GM23338 (cell line): ENCODE measurements around the gene SHISA6. TPM values are rescaled to one million over a fixed set of nuclear protein-coding genes. Genes with fewer than 3 reads are reported as not detected.

Source experiments
- ATAC-seq: fragments of 200-7000 bp; cut with Tn5 transposase; 3 replicates; pipeline ENCODE4 v1.9.1; 2020
- DNase-seq: peaks from one replicate; pipeline ENCODE4 v3.0.0-alpha.2; 2015; ENCODE audit warnings: low spot score
- H2AFZ ChIP-seq: fragments of 200-600 bp; sonication (generic); 2 replicates; pipeline ENCODE4 v1.8.0; 2016; ENCODE audit warnings: antibody characterized with exemption, mild to moderate bottlenecking, moderate library complexity
- H3F3A ChIP-seq: fragments of 200-600 bp; sonication (generic); replicated peaks from 2 replicates; pipeline ENCODE4 v1.8.0; 2017; ENCODE audit warnings: antibody characterized with exemption, mixed run types, low read depth
- H3K27ac ChIP-seq: fragments of 200-600 bp; sonication (generic); 2 replicates; pipeline ENCODE4 v1.6.1; 2016; ENCODE audit warnings: low read depth
- H3K27me3 ChIP-seq: fragments of 200-600 bp; sonication (generic); 2 replicates; pipeline ENCODE4 v1.8.0; 2016; ENCODE audit warnings: mild to moderate bottlenecking, mixed run types, moderate library complexity; ENCODE audit not compliant: insufficient read depth
- H3K36me3 ChIP-seq: fragments of 200-600 bp; sonication (generic); 2 replicates; pipeline ENCODE4 v1.8.0; 2016; ENCODE audit warnings: mild to moderate bottlenecking; ENCODE audit not compliant: insufficient read depth
- H3K4me1 ChIP-seq: fragments of 200-600 bp; sonication (generic); 2 replicates; pipeline ENCODE4 v1.8.0; 2016; ENCODE audit warnings: mild to moderate bottlenecking, moderate library complexity; ENCODE audit not compliant: insufficient read depth
- H3K4me2 ChIP-seq: fragments of 200-600 bp; sonication (generic); 2 replicates; pipeline ENCODE4 v1.7.1; 2017; ENCODE audit warnings: mixed run types
- H3K4me3 ChIP-seq: fragments of 200-600 bp; sonication (generic); 2 replicates; pipeline ENCODE4 v1.6.1; 2016; ENCODE audit warnings: mixed run types
- H3K79me2 ChIP-seq: fragments of 200-600 bp; sonication (generic); replicated peaks from 2 replicates; pipeline ENCODE4 v1.8.0; 2017; ENCODE audit warnings: mild to moderate bottlenecking; ENCODE audit not compliant: insufficient read depth
- H3K9me2 ChIP-seq: fragments of 200-600 bp; sonication (generic); 2 replicates; pipeline ENCODE4 v1.8.0; 2017; ENCODE audit not compliant: insufficient read depth
- H4K20me1 ChIP-seq: fragments of 200-600 bp; sonication (generic); replicated peaks from 2 replicates; pipeline ENCODE4 v1.8.0; 2017; ENCODE audit warnings: mild to moderate bottlenecking; ENCODE audit not compliant: insufficient read depth
- H3K27ac Mint-ChIP-seq: 2 replicates; pipeline ENCODE4 v1.8.0; 2020; ENCODE audit warnings: inconsistent platforms, mild to moderate bottlenecking, moderate library complexity, mixed read lengths
- H3K27me3 Mint-ChIP-seq: 3 replicates; pipeline ENCODE4 v1.8.0; 2022; ENCODE audit warnings: low read depth, mild to moderate bottlenecking, moderate library complexity, mixed read lengths, inconsistent platforms; ENCODE audit not compliant: insufficient read depth, poor library complexity
- H3K36me3 Mint-ChIP-seq: 3 replicates; pipeline ENCODE4 v1.8.0; 2021; ENCODE audit warnings: low read depth, mild to moderate bottlenecking, inconsistent platforms, moderate library complexity, mixed read lengths
- H3K4me1 Mint-ChIP-seq: 3 replicates; pipeline ENCODE4 v1.8.0; 2020; ENCODE audit warnings: mild to moderate bottlenecking, inconsistent platforms, mixed read lengths
- H3K4me3 Mint-ChIP-seq: 3 replicates; pipeline ENCODE4 v1.8.0; 2021; ENCODE audit warnings: moderate library complexity, mild to moderate bottlenecking, inconsistent platforms, mixed read lengths
- H3K9me3 Mint-ChIP-seq: 3 replicates; pipeline ENCODE4 v1.8.0; 2020; ENCODE audit warnings: moderate library complexity, mild to moderate bottlenecking, inconsistent platforms, mixed read lengths
- EZH2 ChIP-seq: fragments of 200-600 bp; sonication (generic); IDR thresholded peaks from one replicate; pipeline ENCODE4 v1.8.0; 2017; ENCODE audit warnings: antibody characterized with exemption, mild to moderate bottlenecking, low read depth; ENCODE audit not compliant: unreplicated experiment
- EZH2phosphoT487 ChIP-seq: fragments of 200-600 bp; sonication (generic); IDR thresholded peaks from one replicate; pipeline ENCODE4 v1.8.1; 2018; ENCODE audit warnings: antibody characterized with exemption; ENCODE audit not compliant: unreplicated experiment
- JUNB ChIP-seq: IDR thresholded peaks from one replicate; pipeline ENCODE4 v1.6.1; 2016; ENCODE audit warnings: antibody characterized with exemption; ENCODE audit not compliant: unreplicated experiment
- POLR2AphosphoS5 ChIP-seq: IDR thresholded peaks from 2 replicates; pipeline ENCODE4 v1.6.1; 2016; ENCODE audit warnings: antibody characterized with exemption, low read depth
- STAT1 ChIP-seq: IDR thresholded peaks from one replicate; pipeline ENCODE4 v1.6.1; 2016; ENCODE audit warnings: antibody characterized with exemption; ENCODE audit not compliant: unreplicated experiment
- ZNF114 ChIP-seq: fragments of 250-450 bp; sonication (Bioruptor Pico); IDR thresholded peaks from 2 replicates; pipeline ENCODE4 v1.5.0; 2020; ENCODE audit warnings: mild to moderate bottlenecking, moderate library complexity
- polyA plus RNA-seq: library from polyadenylated mRNA; unstranded; fragments of >200 nt; fragmentation: Nextera tagmentation; extraction: Ambion mirVana; gene quantifications from 2 replicates; pipeline ENCODE4 v1.2.1, GENCODE V29; 2016
- total RNA-seq: library from RNA; depleted of rRNA; stranded (reverse); fragments of >200 nt; shearing (Covaris generic); gene quantifications from 2 replicates; pipeline ENCODE4 v1.2.3, GENCODE V29; 2014
- TF ChIP-seq, protein P1 (sequence below): IDR thresholded peaks from one replicate; pipeline ENCODE4 v1.6.1; 2018; ENCODE audit warnings: antibody characterized with exemption; ENCODE audit not compliant: unreplicated experiment
- TF ChIP-seq, protein P2 (sequence below), 2 experiments: fragments of 200-600 bp in 1 of 2; sonication (generic) in 1 of 2; conservative IDR thresholded peaks; 2 replicates each; pipeline versions ENCODE4 v1.5.1 to v1.6.1; 2016 to 2017; ENCODE audit warnings: antibody characterized with exemption in 2 of 2, low read depth in 2 of 2, mild to moderate bottlenecking in 2 of 2, moderate library complexity in 1 of 2
- TF ChIP-seq, protein P3 (sequence below): fragments of 250-450 bp; sonication (Bioruptor Pico); IDR thresholded peaks from 2 replicates; pipeline ENCODE4 v1.5.0; 2020; ENCODE audit warnings: mild to moderate bottlenecking, moderate library complexity

The SHISA6 gene
- total and polyA plus RNA-seq, 2 experiments from 2014 or later = 0.52 TPM; not detected in 1

DNA sequence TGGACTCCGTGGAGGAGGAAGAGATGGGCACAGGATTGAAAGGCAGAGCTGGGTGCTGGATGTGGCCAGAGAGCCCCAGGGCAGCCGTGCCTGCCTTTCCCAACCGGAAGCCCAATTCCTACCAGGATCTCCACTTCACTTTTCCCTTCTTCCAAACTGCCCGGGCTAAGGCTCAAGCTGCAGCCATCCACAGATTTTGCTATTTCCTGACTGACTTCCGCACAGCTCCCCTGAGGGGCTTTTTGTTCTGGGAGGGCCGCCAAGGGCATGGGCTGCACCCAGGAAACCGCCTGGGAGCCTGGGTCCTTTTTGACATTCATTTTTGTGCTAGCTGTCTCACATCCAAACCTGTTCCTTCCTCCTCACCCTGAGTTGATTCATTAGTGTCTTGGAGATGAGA is 4.2 kb downstream of the SHISA6 start (continued):
- TF ChIP-seq, protein P1, sequence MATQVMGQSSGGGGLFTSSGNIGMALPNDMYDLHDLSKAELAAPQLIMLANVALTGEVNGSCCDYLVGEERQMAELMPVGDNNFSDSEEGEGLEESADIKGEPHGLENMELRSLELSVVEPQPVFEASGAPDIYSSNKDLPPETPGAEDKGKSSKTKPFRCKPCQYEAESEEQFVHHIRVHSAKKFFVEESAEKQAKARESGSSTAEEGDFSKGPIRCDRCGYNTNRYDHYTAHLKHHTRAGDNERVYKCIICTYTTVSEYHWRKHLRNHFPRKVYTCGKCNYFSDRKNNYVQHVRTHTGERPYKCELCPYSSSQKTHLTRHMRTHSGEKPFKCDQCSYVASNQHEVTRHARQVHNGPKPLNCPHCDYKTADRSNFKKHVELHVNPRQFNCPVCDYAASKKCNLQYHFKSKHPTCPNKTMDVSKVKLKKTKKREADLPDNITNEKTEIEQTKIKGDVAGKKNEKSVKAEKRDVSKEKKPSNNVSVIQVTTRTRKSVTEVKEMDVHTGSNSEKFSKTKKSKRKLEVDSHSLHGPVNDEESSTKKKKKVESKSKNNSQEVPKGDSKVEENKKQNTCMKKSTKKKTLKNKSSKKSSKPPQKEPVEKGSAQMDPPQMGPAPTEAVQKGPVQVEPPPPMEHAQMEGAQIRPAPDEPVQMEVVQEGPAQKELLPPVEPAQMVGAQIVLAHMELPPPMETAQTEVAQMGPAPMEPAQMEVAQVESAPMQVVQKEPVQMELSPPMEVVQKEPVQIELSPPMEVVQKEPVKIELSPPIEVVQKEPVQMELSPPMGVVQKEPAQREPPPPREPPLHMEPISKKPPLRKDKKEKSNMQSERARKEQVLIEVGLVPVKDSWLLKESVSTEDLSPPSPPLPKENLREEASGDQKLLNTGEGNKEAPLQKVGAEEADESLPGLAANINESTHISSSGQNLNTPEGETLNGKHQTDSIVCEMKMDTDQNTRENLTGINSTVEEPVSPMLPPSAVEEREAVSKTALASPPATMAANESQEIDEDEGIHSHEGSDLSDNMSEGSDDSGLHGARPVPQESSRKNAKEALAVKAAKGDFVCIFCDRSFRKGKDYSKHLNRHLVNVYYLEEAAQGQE = no peak

DNA sequence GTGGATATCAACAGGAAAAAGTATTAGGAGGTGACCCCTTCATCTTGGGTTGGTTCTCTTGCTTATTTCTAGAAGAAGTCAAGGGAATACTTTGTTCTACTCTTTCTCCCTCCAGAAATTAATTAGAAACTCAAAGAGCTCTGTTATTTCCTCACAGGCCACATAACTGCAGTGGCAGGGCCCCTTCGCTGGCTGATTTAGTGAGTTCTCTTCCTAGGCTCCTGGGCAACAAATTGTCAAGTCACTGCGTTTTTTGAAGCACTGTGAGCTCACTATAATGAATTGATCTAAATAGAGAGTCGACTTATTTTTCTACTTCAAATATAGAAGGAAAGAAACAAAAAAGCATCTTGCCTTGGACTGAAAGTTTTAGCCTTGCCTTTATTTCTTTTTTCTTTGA is 4.8 kb downstream of the SHISA6 start:
- Mint-ChIP-seq H3K4me3 (no peak overlapping the region), H3K27me3 (peaks cover 25% of the 10 kb centered on the region), H3K27ac (no peak overlapping the region), H3K4me1 (no peaks in the 10 kb centered on the region), H3K9me3 (peaks cover 91% of the 10 kb centered on the region), H3K36me3 (peaks cover 64% of the 10 kb centered on the region)
- H3K27ac ChIP-seq = no peak overlapping the region
- H3K27me3 ChIP-seq = peaks cover 21% of the 10 kb centered on the region
- H3F3A ChIP-seq = no peaks in the 10 kb centered on the region
- DNase-seq (no peak), ATAC-seq (no peak)
- no peaks in the 10 kb centered on the region for H3K79me2 ChIP-seq
- no peaks in the 10 kb centered on the region for H3K4me1 ChIP-seq
- no peak overlapping the region for H2AFZ ChIP-seq
- 0 out of 2 replicates have a peak, but pooled peaks cover 4% of the 10 kb centered on the region for H3K9me2 ChIP-seq
- no peak overlapping the region for H3K4me2 ChIP-seq
- no peaks in the 10 kb centered on the region for H3K36me3 ChIP-seq
- no peak overlapping the region for H3K4me3 ChIP-seq
- no peaks in the 10 kb centered on the region for H4K20me1 ChIP-seq
- TF ChIP-seq, protein P2, sequence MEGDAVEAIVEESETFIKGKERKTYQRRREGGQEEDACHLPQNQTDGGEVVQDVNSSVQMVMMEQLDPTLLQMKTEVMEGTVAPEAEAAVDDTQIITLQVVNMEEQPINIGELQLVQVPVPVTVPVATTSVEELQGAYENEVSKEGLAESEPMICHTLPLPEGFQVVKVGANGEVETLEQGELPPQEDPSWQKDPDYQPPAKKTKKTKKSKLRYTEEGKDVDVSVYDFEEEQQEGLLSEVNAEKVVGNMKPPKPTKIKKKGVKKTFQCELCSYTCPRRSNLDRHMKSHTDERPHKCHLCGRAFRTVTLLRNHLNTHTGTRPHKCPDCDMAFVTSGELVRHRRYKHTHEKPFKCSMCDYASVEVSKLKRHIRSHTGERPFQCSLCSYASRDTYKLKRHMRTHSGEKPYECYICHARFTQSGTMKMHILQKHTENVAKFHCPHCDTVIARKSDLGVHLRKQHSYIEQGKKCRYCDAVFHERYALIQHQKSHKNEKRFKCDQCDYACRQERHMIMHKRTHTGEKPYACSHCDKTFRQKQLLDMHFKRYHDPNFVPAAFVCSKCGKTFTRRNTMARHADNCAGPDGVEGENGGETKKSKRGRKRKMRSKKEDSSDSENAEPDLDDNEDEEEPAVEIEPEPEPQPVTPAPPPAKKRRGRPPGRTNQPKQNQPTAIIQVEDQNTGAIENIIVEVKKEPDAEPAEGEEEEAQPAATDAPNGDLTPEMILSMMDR (conservative IDR thresholded peaks at IDR 0.05; ENCODE audit: low read depth in 2 of 2) = no peak
- TF ChIP-seq STAT1 = no peak

DNA sequence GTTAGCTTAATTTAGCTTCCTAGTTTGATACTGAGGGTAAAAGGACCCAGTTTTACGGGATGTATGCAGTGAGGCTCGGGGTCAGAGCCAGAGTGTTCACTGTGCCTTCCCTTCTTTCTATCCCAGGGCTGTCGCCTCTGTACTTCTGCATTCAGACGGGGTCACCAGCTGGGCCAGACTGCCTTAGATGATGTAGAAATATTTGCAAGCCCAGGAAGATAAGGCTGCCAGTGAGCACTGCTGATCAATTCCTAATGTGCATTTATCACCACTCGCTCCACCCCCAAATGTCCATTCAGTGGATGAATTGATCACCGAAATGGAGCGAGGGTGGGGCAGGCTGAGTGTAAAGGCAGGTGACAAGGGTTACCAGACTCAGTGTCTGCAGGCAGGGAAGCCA is 9.1 kb downstream of the SHISA6 start:
- no peaks in the 10 kb centered on the region for H3K4me1 ChIP-seq
- no peak overlapping the region for H3K27ac ChIP-seq
- H4K20me1 ChIP-seq = no peaks in the 10 kb centered on the region
- Mint-ChIP-seq H3K4me3 (no peak overlapping the region), H3K27me3 (peaks cover 20% of the 10 kb centered on the region), H3K9me3 (peaks cover 99% of the 10 kb centered on the region), H3K36me3 (peaks cover 66% of the 10 kb centered on the region), H3K27ac (no peak overlapping the region), H3K4me1 (no peaks in the 10 kb centered on the region)
- TF ChIP-seq EZH2phosphoT487 (no peak), ZNF114 (CRISPR knock-in tag) (no peak), STAT1 (no peak), EZH2 (no peak), JUNB (no peak), POLR2AphosphoS5 (no peak)
- TF ChIP-seq, protein P3, sequence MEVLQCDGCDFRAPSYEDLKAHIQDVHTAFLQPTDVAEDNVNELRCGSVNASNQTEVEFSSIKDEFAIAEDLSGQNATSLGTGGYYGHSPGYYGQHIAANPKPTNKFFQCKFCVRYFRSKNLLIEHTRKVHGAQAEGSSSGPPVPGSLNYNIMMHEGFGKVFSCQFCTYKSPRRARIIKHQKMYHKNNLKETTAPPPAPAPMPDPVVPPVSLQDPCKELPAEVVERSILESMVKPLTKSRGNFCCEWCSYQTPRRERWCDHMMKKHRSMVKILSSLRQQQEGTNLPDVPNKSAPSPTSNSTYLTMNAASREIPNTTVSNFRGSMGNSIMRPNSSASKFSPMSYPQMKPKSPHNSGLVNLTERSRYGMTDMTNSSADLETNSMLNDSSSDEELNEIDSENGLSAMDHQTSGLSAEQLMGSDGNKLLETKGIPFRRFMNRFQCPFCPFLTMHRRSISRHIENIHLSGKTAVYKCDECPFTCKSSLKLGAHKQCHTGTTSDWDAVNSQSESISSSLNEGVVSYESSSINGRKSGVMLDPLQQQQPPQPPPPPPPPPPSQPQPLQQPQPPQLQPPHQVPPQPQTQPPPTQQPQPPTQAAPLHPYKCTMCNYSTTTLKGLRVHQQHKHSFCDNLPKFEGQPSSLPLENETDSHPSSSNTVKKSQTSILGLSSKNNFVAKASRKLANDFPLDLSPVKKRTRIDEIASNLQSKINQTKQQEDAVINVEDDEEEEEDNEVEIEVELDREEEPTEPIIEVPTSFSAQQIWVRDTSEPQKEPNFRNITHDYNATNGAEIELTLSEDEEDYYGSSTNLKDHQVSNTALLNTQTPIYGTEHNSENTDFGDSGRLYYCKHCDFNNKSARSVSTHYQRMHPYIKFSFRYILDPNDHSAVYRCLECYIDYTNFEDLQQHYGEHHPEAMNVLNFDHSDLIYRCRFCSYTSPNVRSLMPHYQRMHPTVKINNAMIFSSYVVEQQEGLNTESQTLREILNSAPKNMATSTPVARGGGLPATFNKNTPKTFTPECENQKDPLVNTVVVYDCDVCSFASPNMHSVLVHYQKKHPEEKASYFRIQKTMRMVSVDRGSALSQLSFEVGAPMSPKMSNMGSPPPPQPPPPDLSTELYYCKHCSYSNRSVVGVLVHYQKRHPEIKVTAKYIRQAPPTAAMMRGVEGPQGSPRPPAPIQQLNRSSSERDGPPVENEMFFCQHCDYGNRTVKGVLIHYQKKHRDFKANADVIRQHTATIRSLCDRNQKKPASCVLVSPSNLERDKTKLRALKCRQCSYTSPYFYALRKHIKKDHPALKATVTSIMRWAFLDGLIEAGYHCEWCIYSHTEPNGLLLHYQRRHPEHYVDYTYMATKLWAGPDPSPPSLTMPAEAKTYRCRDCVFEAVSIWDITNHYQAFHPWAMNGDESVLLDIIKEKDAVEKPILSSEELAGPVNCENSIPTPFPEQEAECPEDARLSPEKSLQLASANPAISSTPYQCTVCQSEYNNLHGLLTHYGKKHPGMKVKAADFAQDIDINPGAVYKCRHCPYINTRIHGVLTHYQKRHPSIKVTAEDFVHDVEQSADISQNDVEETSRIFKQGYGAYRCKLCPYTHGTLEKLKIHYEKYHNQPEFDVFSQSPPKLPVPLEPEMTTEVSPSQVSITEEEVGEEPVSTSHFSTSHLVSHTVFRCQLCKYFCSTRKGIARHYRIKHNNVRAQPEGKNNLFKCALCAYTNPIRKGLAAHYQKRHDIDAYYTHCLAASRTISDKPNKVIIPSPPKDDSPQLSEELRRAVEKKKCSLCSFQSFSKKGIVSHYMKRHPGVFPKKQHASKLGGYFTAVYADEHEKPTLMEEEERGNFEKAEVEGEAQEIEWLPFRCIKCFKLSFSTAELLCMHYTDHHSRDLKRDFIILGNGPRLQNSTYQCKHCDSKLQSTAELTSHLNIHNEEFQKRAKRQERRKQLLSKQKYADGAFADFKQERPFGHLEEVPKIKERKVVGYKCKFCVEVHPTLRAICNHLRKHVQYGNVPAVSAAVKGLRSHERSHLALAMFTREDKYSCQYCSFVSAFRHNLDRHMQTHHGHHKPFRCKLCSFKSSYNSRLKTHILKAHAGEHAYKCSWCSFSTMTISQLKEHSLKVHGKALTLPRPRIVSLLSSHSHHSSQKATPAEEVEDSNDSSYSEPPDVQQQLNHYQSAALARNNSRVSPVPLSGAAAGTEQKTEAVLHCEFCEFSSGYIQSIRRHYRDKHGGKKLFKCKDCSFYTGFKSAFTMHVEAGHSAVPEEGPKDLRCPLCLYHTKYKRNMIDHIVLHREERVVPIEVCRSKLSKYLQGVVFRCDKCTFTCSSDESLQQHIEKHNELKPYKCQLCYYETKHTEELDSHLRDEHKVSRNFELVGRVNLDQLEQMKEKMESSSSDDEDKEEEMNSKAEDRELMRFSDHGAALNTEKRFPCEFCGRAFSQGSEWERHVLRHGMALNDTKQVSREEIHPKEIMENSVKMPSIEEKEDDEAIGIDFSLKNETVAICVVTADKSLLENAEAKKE (CRISPR knock-in tag) = no peak
- H3K4me2 ChIP-seq = no peak overlapping the region
- H3K36me3 ChIP-seq = no peaks in the 10 kb centered on the region
- no peak for DNase-seq
- no peak overlapping the region for H2AFZ ChIP-seq
- H3K4me3 ChIP-seq = no peak overlapping the region
- no peaks in the 10 kb centered on the region for H3F3A ChIP-seq
- no peaks in the 10 kb centered on the region for H3K9me2 ChIP-seq
- H3K79me2 ChIP-seq = no peaks in the 10 kb centered on the region
- no peaks in the 10 kb centered on the region for H3K27me3 ChIP-seq
- no peak for ATAC-seq
